GM12801 (cell line): ENCODE data around the gene RPS6KC1.

Experiments
- TF ChIP-seq, protein P1 (sequence below): IDR thresholded peaks from one replicate; pipeline ENCODE4 v1.5.1; 2011; ENCODE audit warnings: control low read depth; ENCODE audit not compliant: insufficient read length; ENCODE audit errors: extremely low read depth

RPS6KC1 gene

DNA sequence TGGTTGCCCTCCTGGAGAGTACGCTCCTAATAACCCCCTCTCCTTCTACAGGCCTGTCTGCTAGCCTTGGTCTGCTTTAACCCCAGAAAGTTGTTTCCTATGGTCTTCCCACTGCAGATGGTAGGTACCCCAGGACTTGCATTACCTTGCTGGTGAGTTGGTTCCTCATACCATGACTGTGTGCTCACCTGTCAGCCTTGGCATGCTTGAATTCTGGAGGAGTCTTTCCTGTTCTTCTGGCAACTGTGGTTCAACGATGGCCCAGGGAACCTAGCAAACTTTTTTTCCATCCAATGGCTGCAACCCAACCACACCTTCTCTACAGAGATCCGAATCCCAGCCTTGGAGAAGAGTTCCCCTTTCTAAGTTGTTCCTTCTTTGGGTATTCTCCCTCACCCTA is 36.9 kb downstream of the RPS6KC1 start:
- TF ChIP-seq, protein P1, sequence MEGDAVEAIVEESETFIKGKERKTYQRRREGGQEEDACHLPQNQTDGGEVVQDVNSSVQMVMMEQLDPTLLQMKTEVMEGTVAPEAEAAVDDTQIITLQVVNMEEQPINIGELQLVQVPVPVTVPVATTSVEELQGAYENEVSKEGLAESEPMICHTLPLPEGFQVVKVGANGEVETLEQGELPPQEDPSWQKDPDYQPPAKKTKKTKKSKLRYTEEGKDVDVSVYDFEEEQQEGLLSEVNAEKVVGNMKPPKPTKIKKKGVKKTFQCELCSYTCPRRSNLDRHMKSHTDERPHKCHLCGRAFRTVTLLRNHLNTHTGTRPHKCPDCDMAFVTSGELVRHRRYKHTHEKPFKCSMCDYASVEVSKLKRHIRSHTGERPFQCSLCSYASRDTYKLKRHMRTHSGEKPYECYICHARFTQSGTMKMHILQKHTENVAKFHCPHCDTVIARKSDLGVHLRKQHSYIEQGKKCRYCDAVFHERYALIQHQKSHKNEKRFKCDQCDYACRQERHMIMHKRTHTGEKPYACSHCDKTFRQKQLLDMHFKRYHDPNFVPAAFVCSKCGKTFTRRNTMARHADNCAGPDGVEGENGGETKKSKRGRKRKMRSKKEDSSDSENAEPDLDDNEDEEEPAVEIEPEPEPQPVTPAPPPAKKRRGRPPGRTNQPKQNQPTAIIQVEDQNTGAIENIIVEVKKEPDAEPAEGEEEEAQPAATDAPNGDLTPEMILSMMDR, result no peak

DNA sequence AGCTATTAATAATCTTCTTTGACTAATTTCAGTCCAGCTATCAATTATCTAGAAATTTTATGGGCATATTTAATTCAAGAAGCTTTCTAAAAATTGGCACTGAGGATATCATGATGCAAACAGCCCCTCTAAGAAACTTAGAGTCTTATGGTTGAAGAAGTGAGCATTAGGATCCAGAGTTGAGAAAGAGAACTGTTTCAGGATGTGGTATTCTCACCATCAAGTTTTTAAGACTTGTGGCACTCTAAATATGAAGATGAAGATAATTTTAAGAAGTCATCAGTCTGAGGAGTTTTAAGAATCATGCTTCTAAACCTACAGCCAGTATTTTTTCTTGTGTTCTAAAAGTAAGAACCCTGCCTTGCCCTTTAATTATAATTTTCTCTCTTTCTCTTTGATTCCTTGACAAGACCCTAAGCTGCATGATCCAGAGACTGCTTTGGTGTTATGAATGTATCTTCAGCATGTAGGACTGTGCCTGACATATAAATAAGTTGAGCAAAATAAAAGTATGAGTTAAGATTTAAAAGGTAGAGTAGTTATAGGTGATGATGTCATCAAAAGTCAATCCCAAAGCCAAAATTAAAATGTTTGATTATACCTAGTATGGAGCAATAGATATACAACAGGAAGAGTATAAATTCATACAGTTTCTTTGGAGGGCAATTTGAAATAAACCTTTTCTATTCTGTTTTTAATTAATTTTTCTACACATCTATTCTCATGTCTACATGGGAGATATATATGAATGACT is 39.1 kb downstream of the RPS6KC1 start:
- TF ChIP-seq, protein P1, result no peak

DNA sequence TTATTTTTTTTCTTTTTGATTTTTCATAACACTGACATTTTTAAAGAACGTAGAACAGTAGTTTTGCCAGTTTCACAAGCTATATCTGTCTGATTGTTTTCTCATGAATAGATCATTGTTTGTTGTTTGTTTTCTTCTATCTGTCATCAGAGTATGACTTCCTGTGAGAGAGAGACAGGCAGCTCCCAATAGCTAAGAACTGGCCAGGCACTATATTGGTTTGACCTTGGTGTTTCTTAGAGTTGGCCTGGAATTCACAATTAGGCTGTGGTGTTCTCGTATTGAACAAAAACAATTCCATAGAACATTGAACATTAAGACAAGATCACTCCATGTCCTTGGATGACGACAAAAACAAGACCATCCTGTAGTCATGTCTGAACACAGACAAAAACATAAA is 43.4 kb downstream of the RPS6KC1 start:
- TF ChIP-seq, protein P1, result no peak

DNA sequence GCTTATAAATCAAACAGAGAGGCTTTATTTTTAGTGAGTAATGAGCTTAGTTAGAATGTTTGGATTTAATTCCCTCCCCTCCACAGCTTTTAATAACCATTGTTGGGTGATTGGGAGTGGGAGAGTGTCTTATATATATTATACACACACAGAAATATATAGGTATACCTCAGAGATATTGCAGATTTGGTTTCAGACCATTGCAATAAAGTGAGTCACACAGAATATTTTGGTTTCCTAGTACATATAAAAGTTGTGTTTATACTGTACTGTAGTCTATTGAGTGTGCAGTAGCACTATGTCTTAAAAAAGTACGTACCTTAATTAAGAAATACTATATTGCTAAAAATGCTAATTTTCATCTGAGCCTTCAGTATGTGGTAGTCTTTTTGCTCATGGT is 44.4 kb downstream of the RPS6KC1 start:
- TF ChIP-seq, protein P1, result no peak

DNA sequence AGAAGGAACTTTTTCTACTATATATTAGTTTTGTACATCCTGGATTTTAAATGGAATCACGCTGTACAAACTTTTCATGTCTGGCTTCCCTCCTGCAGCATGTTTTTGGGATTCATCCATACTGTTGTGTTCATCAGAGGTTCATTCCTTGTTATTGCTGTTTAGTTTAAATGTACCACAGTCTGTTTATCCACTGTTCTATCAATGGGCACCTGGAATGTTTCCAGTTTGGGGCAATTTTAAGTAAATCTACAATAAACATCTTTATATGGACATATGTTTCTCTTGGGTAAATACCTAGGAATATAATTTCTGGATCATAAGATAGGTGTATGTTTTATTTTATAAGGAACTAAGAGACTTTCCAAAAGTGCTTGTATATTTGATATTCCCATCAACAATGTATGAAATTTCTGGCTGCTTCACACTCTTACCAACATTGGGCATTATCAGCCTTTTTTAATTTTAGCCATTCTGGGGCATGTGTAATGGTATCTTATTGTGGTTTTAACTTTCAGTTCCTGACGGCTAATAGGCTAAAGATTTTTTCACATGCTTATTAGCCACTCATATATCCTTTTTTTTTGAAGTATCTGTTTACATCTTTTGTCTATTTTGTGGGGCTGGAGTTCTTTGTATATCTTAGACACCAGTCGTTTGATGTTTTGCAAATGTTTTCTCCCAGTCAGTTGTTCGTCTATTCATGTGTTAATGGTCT is 48.8 kb downstream of the RPS6KC1 start:
- TF ChIP-seq, protein P1, result no peak

DNA sequence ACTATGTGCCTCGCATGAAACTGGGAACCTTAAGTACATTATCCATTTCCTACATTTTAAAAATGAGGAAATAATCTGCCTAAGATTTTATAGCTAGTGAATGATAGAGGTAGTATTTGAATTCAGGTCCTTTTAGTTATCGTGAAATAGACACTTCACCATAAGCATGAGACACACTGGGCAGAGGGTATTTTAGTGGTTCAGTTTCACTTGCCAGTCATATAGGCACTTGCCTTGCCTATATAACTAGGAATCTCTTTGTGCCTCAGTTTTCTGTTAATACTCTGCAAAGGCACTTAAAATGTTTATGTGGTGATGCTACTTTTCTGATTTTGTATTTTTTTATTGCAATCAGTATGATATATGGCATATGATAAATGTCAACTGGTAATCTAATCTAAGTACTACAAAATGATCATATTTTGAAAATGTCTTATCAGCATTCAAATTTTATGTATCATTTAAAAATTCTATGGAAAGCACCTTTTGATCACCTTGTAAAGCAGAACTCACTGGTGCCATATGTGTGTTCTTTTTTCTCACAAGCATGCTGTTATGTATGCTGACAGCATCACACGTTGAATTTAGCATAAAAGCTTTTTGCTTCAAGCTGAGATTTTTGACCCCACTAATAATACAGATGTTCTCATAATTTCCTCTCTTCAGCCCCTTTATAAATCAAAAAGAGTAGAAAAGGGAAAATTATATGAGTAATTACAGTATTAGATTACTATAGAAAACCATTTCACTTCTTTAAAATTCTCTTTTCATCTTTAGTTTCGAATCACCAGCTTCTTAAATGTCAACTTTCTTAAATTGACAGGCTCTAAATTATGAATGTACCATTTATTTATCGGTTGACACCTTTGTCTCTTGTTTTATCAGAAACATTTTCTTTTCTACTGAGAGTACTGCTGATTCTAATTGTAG is 52.6 kb downstream of the RPS6KC1 start:
- TF ChIP-seq, protein P1, result no peak

DNA sequence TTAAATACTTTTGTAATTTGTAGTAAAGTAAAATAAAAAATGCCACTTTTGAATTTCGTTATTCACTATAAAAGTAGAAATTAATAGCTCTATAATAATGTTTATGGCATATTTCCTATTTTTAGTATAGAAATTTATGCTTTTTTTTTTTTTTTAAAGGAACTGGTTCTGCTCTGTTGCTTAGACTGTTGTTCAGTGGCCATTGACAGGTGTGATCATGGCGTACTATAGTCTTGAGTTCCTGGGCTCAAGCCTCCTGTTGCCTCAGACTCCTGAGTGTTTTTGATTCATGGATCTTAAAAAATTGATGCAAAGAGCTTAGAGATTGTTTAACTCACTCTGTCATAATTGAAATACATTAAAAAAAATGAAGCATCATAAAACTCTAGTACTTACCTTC is 53.6 kb downstream of the RPS6KC1 start:
- TF ChIP-seq, protein P1, result no peak
